ENCODE results near the gene ZC3H10. TPM values are rescaled to one million over a fixed set of nuclear protein-coding genes. Genes with fewer than 3 reads are reported as not detected.
A peak's percentile ranks its signal among the peaks of the same experiment; 100 is the strongest.
"Not testable (repeated sequence)": the region's sequence is repeated elsewhere in the genome, so short reads cannot be mapped to it uniquely, and the experiment has no call there.

ZC3H10 gene
- total RNA-seq: 1 to 10 TPM; 1.3 to 9.8 (median 4.2) TPM

- H3K27ac ChIP-seq: peak within 1 kb of the TSS; percentile 98
- TF ChIP-seq CTCF (IDR thresholded peaks at IDR 0.05) (peak; percentile 48 to 77 (median 64)), POLR2A (IDR thresholded peaks at IDR 0.05) (peak; percentile 95)
- no peaks in the 10 kb centered on the region for H3K9me3 ChIP-seq
- H3K36me3 ChIP-seq: no peaks in the 10 kb centered on the region
- DNase-seq: peak; percentile 97 to 99
- peaks cover 5 to 14% of the 10 kb centered on the region in 2 donors for H3K4me1 ChIP-seq
- H3K4me3 ChIP-seq: peak within 1 kb of the TSS; percentile 89 to 91
- no peaks in the 10 kb centered on the region for H3K27me3 ChIP-seq
- intact Hi-C loops (cut with DNase I; ENCODE audit: low total_unique reads): loop anchor here (5.0 kb wide), 1 partner anchor 104 kb away; the partner anchor contains the start of genes NABP2 and RNF41
Measured at GRCh38 chr12:56117778-56118687, at the start of gene ZC3H10. ZC3H10 (plus strand) TSS chr12:56118266; CDS start chr12:56120563, 2,297 bp downstream.

GRCh38 chr12:56071648-56072047 is 46.4 kb upstream of the ZC3H10 start:
- intact Hi-C loops (cut with DNase I; ENCODE audit: low total_unique reads): no loop called here
- Histone ChIP-seq H3K9me3 (no peaks in the 10 kb centered on the region), H3K4me3 (no peak overlapping the region), H3K36me3 (no peaks in the 10 kb centered on the region), H3K27ac (no peak overlapping the region), H3K27me3 (no peaks in the 10 kb centered on the region), H3K4me1 (no peaks in the 10 kb centered on the region)
- no peak for DNase-seq
- TF ChIP-seq POLR2A (IDR thresholded peaks at IDR 0.05) (no peak), CTCF (IDR thresholded peaks at IDR 0.05) (no peak)

GRCh38 chr12:56074396-56074795 is 43.7 kb upstream of the ZC3H10 start:
- Histone ChIP-seq H3K4me1 (no peaks in the 10 kb centered on the region), H3K27ac (no peak overlapping the region), H3K9me3 (no peaks in the 10 kb centered on the region), H3K27me3 (no peaks in the 10 kb centered on the region), H3K4me3 (no peak overlapping the region), H3K36me3 (no peaks in the 10 kb centered on the region)
- no peak for DNase-seq
- intact Hi-C loops (cut with DNase I; ENCODE audit: low total_unique reads): no loop called here
- TF ChIP-seq CTCF (IDR thresholded peaks at IDR 0.05) (no peak), POLR2A (IDR thresholded peaks at IDR 0.05) (no peak)

GRCh38 chr12:56077966-56078365 is 40.1 kb upstream of the ZC3H10 start:
- H3K4me3 ChIP-seq; H3K9me3 ChIP-seq; H3K27me3 ChIP-seq; intact Hi-C loops (cut with DNase I; ENCODE audit: low total_unique reads); DNase-seq; H3K4me1 ChIP-seq; H3K36me3 ChIP-seq; H3K27ac ChIP-seq: not testable (repeated sequence)

GRCh38 chr12:56078427-56078826 is 39.6 kb upstream of the ZC3H10 start:
- H3K4me3 ChIP-seq: no peak overlapping the region

More at GRCh38 chr12:56078427-56078826, 39.6 kb upstream of the ZC3H10 start:
- TF ChIP-seq CTCF (IDR thresholded peaks at IDR 0.05) (no peak), POLR2A (IDR thresholded peaks at IDR 0.05) (no peak)
- no peak for DNase-seq
- Histone ChIP-seq H3K36me3 (no peaks in the 10 kb centered on the region), H3K9me3 (no peaks in the 10 kb centered on the region), H3K4me1 (peaks cover 0 to 4% of the 10 kb centered on the region in 2 donors), H3K27me3 (no peaks in the 10 kb centered on the region), H3K27ac (peak overlapping the region; percentile 73 to 81)
- intact Hi-C loops (cut with DNase I; ENCODE audit: low total_unique reads): no loop called here

Measured in uterus (tissue), 4 donors.